Neural cell (in vitro differentiated cells): ENCODE measurements around the gene FBXL5.

Source experiments
- EP300 ChIP-seq: fragments of 450-650 bp; conservative IDR thresholded peaks from 2 replicates; pipeline ENCODE4 v1.6.1; 2014; ENCODE audit warnings: antibody characterized with exemption, mild to moderate bottlenecking, moderate library complexity; ENCODE audit not compliant: poor library complexity, severe bottlenecking
- EZH2 ChIP-seq: fragments of 200-600, 300-800 bp; shearing (Covaris generic), sonication (generic); IDR thresholded peaks from 2 replicates; pipeline ENCODE4 v1.6.1; 2014; ENCODE audit warnings: antibody characterized with exemption, low read length, borderline replicate concordance, mild to moderate bottlenecking; ENCODE audit not compliant: insufficient read depth, poor library complexity, severe bottlenecking
- POLR2AphosphoS5 ChIP-seq: IDR thresholded peaks from 2 replicates; pipeline ENCODE4 v1.6.1; 2012
- RAD21 ChIP-seq: fragments of 450-650 bp; conservative IDR thresholded peaks from 2 replicates; pipeline ENCODE4 v1.6.1; 2014; ENCODE audit warnings: antibody characterized with exemption, mild to moderate bottlenecking, moderate library complexity
- TAF1 ChIP-seq: IDR thresholded peaks from 2 replicates; pipeline ENCODE4 v1.6.1; 2012; ENCODE audit warnings: low read depth
- TF ChIP-seq, protein P1 (sequence below): fragments of 450-650 bp; IDR thresholded peaks from 2 replicates; pipeline ENCODE4 v1.5.1; 2014; ENCODE audit warnings: antibody characterized with exemption, mild to moderate bottlenecking, moderate library complexity; ENCODE audit not compliant: poor library complexity, severe bottlenecking
- TF ChIP-seq, protein P2 (sequence below): IDR thresholded peaks from 2 replicates; pipeline ENCODE4 v1.6.1; 2012; ENCODE audit warnings: borderline replicate concordance

DNA sequence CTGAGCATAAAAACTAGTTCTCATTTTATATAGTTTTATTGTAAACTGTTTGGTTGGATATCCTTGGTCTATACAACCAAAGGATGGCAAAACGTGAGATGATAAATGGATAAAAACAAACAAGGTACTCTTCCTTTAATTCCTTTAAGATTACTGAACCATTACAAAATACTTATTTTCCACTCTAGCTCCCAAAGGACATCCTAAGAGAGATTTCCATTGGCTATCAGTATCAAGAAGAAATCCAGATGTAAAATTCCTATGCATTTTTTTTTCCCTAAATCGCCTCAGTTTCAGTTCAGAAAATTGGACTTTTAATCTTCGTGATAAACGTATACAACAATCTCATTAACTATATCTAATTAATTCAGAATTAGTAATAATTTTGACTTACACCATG is 2.3 kb downstream of the FBXL5 start:
- TF ChIP-seq, protein P1, sequence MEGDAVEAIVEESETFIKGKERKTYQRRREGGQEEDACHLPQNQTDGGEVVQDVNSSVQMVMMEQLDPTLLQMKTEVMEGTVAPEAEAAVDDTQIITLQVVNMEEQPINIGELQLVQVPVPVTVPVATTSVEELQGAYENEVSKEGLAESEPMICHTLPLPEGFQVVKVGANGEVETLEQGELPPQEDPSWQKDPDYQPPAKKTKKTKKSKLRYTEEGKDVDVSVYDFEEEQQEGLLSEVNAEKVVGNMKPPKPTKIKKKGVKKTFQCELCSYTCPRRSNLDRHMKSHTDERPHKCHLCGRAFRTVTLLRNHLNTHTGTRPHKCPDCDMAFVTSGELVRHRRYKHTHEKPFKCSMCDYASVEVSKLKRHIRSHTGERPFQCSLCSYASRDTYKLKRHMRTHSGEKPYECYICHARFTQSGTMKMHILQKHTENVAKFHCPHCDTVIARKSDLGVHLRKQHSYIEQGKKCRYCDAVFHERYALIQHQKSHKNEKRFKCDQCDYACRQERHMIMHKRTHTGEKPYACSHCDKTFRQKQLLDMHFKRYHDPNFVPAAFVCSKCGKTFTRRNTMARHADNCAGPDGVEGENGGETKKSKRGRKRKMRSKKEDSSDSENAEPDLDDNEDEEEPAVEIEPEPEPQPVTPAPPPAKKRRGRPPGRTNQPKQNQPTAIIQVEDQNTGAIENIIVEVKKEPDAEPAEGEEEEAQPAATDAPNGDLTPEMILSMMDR = no peak
- TF ChIP-seq, protein P2, sequence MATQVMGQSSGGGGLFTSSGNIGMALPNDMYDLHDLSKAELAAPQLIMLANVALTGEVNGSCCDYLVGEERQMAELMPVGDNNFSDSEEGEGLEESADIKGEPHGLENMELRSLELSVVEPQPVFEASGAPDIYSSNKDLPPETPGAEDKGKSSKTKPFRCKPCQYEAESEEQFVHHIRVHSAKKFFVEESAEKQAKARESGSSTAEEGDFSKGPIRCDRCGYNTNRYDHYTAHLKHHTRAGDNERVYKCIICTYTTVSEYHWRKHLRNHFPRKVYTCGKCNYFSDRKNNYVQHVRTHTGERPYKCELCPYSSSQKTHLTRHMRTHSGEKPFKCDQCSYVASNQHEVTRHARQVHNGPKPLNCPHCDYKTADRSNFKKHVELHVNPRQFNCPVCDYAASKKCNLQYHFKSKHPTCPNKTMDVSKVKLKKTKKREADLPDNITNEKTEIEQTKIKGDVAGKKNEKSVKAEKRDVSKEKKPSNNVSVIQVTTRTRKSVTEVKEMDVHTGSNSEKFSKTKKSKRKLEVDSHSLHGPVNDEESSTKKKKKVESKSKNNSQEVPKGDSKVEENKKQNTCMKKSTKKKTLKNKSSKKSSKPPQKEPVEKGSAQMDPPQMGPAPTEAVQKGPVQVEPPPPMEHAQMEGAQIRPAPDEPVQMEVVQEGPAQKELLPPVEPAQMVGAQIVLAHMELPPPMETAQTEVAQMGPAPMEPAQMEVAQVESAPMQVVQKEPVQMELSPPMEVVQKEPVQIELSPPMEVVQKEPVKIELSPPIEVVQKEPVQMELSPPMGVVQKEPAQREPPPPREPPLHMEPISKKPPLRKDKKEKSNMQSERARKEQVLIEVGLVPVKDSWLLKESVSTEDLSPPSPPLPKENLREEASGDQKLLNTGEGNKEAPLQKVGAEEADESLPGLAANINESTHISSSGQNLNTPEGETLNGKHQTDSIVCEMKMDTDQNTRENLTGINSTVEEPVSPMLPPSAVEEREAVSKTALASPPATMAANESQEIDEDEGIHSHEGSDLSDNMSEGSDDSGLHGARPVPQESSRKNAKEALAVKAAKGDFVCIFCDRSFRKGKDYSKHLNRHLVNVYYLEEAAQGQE = no peak
- TF ChIP-seq EP300 (no peak), POLR2AphosphoS5 (no peak), TAF1 (no peak), EZH2 (no peak), RAD21 (no peak)
